Hippocampal formation (tissue), 2 donors: ENCODE data around the gene ADCY2.

Experiments used
- DNase-seq, 2 donors: peaks; one replicate each; lab custom pipeline; 2025; lab: John Stamatoyannopoulos, UW

ADCY2 gene

DNA sequence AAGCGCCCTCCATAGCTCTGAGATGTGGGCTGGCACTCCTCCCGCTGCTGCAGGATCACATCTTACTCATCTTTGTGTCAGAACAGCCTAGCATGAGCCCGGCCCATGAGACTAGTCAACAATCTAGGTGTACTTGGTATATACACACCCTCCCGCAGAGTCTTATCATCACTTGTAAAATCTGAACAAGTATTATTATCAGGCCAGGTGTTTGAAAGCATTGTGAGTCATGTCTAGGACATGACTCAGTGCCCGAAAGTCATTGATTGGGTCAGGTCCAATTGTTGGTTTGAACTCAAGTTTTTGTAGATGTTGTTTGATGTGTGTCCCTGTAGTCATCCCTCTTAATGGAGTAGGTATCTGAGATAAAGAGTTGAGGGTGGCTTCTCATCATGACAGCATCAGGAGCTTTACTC is 346.3 kb downstream of the ADCY2 start:
- no peak for DNase-seq

- peak; percentile 47 to 68 for DNase-seq
Measured at GRCh38 chr5:7745882-7746610, 350.1 kb downstream of the ADCY2 start.

- no peak for DNase-seq
Measured at GRCh38 chr5:7747728-7748127, 351.8 kb downstream of the ADCY2 start.

DNA sequence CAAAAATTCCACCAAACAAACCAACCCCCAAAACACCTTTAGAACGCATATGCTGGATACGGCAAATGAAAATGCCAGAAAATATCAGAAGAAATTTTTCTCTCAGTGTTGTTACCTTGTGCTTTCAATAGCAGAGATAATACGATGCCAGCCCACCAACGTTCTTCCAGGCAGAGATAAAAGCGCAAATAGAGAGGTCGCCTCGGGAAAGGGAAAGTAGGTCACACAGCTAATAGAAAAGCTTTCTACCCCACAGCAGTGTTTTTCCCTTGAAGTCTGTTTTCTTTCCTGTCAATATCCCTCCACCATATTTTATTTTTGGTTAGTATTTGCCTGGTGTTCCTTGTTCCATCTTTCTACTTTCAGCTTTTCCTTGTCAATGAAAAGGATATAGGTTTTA is 353.7 kb downstream of the ADCY2 start:
- DNase-seq, result no peak

DNA sequence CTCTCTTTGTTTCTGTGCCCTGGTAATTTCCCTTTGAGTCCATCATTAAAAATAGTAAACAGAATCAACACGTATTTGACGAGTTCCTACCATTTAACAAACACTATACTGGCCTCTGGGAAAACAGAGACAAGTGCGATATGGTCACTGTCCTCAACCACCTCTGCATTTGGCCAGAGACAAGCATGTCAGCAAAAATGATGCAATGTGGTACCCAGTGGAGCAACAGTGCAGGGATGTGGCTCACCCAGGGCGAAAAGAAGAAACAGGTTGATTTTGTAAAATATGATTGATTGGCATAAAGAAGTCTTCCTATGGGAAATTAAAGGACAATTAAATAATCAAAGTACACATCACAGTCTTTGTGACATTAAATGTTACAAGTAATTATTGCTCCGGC is 355.9 kb downstream of the ADCY2 start:
- DNase-seq, result no peak

GRCh38 chr5:7753181-7753580 is 357.2 kb downstream of the ADCY2 start:
- DNase-seq, result no peak

- no peak for DNase-seq
Measured at GRCh38 chr5:7753596-7753995, 357.7 kb downstream of the ADCY2 start.

GRCh38 chr5:7754490-7754889 is 358.6 kb downstream of the ADCY2 start:
- DNase-seq, result no peak

DNA sequence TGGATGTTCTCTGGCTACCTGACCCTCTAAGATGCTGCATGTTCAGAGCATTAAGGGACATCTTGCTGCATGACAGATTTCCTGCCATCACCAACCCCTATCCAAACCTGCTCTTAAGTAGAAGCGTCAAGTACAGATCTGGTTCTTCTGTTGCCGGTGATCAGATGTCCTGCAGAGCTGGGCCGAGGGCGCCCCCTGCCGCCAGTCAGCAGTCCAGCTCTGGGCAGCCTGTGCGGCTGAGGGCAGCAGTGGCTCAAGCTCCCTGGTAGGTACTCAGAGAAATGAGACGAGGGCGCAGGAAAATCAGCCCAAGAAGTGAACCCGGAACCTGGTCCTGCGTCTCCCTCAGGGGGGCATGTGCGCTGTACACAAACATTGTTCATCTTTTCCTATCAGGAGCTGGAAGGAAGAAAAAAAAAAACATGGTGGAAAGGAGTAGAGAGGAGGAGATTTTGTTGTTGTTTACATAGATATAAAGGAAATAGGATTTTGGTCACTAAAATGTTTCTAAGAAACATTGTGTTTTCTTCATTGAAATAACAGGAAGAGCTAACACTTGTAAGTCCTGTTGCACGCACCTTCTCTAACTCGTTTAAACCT is 359.2 kb downstream of the ADCY2 start:
- peak; percentile 14 to 19 for DNase-seq

DNA sequence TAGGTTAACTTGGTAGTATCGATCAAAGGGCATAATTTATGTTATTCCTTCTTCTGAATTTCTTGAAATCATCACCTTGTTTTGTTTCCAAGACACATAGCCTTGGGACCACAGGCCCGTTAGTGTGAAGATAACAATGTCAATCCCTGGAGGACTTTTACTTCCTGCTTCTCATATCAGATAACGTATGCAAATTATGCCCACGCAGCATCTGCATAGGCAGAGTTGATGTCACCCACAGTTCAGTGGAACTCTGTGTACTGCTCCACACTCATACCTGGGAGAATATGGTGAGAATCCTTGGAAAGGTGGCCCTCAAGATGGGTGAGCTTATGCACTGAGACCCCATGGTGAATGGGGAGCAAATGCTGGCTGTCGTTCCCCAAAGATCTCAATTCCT is 360.0 kb downstream of the ADCY2 start:
- DNase-seq, result no peak

DNA sequence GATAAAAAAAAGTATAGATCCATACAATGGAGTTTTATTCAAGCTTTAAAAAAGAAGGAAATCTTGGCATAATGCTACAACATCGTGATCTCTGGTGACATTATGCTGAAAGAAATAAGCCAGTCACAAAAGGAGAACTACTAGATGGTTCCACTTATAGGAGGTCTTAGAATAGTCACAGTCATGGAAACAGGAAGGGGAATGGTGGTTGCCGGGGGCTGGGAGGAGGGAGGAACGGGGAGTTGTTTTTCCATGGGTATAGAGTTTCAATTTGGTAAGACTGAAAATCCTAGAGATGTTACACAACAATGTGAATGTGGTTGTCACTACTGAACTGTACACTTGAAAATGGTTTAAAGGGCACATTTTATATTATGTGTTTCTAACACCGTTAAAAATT is 360.5 kb downstream of the ADCY2 start:
- no peak for DNase-seq

- no peak for DNase-seq
Measured at GRCh38 chr5:7759257-7759871, 363.4 kb downstream of the ADCY2 start.

DNA sequence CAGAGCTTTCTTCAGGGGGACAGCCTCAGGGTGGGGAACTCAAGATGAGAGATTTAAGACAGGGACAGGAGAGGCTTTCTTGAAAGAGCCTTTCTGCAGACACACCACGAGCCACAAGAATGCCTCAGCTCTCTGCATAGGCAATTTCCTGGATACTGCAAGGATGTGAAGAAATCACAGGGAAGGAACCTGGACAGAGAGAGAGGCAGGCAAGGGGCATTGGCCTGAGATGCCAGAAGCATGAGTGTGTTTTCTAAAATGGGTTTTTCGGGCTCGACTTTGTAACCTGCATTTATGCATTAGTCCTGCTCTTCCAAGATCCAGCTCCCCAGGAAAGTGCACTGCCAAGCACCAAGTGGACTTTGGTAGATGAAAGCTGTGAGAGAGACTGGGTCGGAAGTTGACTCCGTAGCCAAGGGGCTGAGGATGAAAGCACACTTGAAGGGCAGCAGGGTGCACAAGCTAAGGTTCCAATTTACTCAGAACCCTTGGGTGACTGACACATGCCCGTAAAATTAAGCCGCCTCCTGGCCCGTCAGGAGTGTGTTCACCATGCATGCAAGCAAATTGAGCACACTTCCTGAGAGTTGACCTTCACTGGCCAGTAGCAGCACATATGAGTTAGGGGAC is 364.1 kb downstream of the ADCY2 start:
- DNase-seq, result no peak

- DNase-seq, result no peak
Measured at GRCh38 chr5:7762267-7762666, 366.3 kb downstream of the ADCY2 start.

- peak in 1 of 2 donors; percentile 13 for DNase-seq
Measured at GRCh38 chr5:7763621-7764072, 367.7 kb downstream of the ADCY2 start.

DNA sequence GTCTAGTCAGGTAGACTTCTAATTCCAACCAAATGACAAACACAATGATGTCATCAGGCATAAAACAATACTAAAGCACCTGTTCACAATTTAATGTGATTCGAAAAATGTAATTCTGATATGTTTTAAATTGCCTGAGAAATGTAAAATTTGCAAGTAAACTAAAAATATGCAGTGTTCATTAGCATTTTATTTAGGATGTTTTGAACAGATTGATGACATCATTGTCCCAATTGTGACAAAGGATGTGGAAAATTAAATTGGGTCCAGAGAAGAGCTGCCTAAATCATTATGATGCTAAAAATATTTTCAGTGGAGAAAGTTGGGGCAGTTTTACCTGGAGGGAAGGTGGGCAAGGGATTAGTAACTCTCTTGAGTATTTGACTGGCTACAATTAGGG is 368.5 kb downstream of the ADCY2 start:
- no peak for DNase-seq

DNA sequence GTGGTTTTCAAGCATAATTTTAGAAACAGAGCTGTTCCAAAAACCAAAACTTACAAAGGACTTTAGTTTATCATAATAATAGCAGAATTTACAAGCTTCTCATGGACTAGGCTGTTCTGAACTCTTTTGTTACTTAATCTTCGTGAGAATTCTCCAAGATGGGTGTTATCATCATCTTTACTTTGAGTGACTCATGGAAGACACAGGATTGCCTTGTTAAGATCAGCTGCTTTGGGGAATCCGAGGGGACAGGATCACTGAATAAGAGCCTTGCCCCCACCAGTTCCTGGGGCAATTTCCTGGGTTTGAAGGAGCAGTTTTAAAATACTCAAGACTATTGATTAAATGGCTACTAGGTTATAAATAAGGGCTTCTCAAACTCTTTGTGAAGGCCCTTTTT is 374.5 kb downstream of the ADCY2 start:
- DNase-seq, result no peak

DNA sequence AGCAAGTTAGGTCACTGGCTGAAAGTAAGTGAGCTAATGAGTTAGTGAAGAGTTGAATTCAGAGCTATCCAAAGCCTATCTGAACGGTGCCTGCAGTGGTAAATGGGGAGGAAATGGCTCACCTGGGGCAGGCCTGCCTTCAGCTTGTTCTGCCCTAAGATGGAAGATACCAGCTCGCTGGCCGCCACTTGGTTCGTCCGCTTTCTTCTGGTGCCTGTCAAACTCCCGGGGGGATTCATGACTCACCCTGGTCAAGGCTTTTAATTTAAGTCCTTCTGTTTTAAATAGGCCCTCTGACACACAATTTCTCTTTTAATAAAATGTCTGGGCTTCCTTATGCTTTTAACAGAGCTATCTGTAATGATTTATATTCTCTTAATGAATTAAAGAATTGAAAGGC is 376.2 kb downstream of the ADCY2 start:
- no peak for DNase-seq

DNA sequence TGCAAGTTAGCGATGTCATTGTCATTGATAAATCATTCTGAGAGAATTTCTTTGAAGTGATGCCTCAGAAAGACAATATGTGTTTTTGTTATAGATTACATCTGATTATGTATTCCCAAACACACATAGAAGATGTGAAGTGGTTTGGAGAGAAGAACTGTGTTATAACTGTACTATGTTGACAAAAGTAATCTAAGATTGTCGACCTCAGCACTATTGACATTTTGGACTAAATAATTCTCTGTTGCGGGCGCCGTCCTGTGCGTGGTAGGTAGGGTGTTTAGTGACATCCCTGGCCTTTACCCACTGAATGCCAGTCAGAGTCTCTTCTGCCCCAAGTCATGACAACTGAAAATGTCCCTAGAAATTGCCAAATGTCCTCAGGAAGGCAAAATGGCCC is 377.2 kb downstream of the ADCY2 start:
- no peak for DNase-seq

GRCh38 chr5:7776442-7776841 is 380.5 kb downstream of the ADCY2 start:
- no peak for DNase-seq

GRCh38 chr5:7779019-7780005 is 383.4 kb downstream of the ADCY2 start:
- no peak for DNase-seq

GRCh38 chr5:7781899-7782298 is 386.0 kb downstream of the ADCY2 start:
- DNase-seq, result peak in 1 of 2 donors; percentile 52
